Measurements from ENCODE around the gene TLNRD1.

Gene TLNRD1

DNA sequence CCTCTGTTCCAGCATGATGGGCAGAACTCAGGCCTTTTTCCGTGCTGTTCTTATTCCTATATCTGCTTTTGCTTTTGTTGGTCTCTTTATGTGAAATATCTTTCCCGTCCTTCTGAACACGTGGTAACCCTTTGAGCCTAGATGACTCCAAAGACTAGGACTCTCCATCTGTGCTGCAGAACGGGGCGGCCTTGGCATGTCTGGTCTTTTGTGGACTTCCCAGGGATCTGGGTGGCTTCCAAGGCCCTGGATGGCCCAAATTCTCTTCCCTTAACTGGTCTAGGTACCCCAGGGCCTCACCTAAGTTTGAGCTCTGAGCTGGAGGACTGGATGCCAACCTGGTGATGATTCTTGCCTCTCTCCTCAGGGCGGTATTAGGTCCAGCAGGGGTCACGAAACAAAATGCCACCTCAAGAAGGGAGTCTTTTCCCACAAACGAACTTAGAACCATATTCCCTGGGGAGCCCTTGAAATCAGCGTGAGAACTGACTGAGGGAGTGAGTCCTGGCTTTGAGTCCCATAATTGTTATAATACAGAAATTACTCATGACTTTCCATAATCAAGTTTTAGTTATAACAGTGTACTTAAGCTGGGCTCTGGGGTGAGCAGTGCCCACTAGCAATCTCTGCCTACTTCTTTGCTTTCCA is 13.8 kb downstream of the TLNRD1 start:
- TF ChIP-seq, protein P1, sequence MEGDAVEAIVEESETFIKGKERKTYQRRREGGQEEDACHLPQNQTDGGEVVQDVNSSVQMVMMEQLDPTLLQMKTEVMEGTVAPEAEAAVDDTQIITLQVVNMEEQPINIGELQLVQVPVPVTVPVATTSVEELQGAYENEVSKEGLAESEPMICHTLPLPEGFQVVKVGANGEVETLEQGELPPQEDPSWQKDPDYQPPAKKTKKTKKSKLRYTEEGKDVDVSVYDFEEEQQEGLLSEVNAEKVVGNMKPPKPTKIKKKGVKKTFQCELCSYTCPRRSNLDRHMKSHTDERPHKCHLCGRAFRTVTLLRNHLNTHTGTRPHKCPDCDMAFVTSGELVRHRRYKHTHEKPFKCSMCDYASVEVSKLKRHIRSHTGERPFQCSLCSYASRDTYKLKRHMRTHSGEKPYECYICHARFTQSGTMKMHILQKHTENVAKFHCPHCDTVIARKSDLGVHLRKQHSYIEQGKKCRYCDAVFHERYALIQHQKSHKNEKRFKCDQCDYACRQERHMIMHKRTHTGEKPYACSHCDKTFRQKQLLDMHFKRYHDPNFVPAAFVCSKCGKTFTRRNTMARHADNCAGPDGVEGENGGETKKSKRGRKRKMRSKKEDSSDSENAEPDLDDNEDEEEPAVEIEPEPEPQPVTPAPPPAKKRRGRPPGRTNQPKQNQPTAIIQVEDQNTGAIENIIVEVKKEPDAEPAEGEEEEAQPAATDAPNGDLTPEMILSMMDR (IDR thresholded peaks at IDR 0.05; ENCODE audit: low read depth, low read length): no peak
- H3K4me3 ChIP-seq (ENCODE audit: low read depth, low read length): no peak overlapping the region
- in situ Hi-C loops (cut with HindIII; ENCODE audit: low sequenced_read_pairs): no loop called here
- DNase-seq (ENCODE audit: low read depth, low spot score): no peak

DNA sequence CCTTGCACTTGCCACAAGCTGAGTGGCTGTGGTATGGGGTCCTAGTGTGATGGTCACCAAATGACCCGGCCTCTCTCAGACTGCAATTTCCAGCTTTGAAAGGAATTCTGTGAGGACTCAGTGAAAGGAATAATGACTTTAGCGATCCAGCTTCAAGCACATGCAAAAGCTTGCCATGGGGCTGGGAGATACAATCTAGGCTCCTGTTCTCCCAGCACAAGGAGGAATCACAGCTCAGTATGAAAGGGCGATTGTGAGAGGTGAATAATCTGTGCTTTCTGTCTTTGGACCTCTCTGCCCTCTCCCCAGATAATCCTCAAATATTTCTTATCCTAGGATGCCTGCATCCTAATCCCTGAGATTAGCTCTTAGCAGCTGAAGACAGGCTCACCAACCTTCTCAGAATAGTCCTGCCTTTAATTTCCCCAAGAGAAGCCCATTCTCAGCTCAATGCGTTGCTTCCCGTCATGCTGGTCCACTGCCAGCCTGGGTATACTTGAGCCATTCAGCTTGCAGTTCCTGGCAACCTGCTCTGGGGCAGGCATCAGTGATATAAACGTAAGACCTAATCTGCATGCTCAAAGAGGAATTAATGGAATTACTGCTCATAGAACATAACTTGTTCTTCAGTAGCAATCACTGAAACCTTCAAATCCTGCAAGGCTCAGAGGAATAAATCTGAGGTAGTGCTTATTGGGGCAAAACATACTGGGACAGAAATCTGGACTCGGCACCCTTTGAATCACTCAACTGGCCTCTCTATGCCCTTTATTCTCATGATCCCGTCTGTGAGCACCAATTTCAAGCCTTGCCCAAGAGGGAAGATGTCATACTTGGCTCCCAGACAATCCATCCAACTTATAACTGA is 15.1 kb downstream of the TLNRD1 start:
- in situ Hi-C loops (cut with HindIII; ENCODE audit: low sequenced_read_pairs): no loop called here
- no peak overlapping the region for H3K4me3 ChIP-seq (ENCODE audit: low read depth, low read length)
- TF ChIP-seq, protein P1 (IDR thresholded peaks at IDR 0.05; ENCODE audit: low read depth, low read length): no peak
- no peak for DNase-seq (ENCODE audit: low read depth, low spot score)

DNA sequence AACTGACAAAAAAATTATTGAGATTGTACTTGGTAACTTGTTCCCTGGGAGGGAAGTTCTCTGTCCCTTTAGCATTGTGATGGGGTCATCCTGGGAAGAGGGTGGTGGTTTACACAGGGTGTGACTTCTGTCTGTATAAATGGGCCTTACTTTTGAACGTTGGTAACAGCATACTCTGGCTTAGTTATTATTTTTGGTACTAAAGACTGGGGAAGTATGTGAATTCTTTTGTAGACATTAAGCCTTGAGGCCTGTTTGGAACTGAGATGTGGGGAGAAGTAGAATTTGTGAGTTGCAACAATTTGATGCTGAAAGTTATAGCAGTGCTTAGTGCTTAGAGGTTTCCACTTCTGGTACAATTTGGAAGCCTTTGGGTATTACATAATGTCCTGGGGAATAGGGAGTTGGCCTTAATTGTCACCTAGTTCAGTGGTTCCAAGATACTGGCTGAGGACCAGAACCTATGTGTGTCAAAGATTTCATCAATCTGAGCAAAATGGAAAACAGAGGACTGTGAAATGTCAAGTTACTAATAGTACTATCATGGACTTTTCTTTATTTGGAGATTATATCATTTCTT is 15.9 kb downstream of the TLNRD1 start:
- TF ChIP-seq, protein P1 (IDR thresholded peaks at IDR 0.05; ENCODE audit: low read depth, low read length): no peak
- no peak overlapping the region for H3K4me3 ChIP-seq (ENCODE audit: low read depth, low read length)
- DNase-seq (ENCODE audit: low read depth, low spot score): no peak
- in situ Hi-C loops (cut with HindIII; ENCODE audit: low sequenced_read_pairs): no loop called here

DNA sequence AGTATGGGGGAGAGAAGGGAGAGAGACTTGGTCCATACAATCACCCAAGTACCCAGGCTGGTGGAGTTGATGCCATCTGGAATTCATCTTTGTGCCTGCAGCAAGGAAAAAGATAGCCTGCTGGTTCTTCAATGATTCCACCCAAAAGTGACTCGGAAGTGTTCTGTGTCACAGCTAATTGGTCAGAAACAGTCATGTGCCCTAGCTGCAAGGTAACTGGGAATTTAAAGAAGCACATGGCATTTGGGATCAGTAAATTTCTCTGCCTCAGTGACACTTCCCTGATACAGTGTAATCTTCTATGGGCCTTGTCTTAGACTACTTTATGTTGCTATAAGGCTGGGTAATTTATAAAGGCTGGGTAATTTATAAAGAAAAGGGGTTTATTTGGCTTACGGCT is 17.5 kb downstream of the TLNRD1 start:
- in situ Hi-C loops (cut with HindIII; ENCODE audit: low sequenced_read_pairs): no loop called here
- no peak for DNase-seq (ENCODE audit: low read depth, low spot score)
- no peak overlapping the region for H3K4me3 ChIP-seq (ENCODE audit: low read depth, low read length)
- TF ChIP-seq, protein P1 (IDR thresholded peaks at IDR 0.05; ENCODE audit: low read depth, low read length): no peak

DNA sequence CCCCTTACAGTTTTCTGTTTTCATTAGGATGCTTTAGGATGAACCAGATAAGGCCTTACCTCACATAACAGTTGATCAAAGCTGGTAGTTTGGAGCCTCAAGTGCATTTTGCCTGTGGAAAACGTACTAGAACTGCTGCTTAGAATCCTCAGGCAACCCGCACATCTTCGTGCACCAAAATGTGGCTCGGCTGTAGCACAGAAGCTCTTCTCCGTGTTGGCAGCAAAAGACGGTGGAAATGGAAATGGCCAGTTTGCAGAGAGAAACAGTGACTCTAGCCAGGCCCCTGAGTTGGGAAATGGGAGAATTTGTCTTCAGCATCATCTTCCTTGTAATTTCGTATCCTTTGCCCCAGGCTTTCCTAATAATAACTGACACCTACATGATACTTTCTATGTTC is 20.6 kb downstream of the TLNRD1 start:
- TF ChIP-seq, protein P1 (IDR thresholded peaks at IDR 0.05; ENCODE audit: low read depth, low read length): no peak
- in situ Hi-C loops (cut with HindIII; ENCODE audit: low sequenced_read_pairs): no loop called here
- no peak overlapping the region for H3K4me3 ChIP-seq (ENCODE audit: low read depth, low read length)
- DNase-seq (ENCODE audit: low read depth, low spot score): no peak

DNA sequence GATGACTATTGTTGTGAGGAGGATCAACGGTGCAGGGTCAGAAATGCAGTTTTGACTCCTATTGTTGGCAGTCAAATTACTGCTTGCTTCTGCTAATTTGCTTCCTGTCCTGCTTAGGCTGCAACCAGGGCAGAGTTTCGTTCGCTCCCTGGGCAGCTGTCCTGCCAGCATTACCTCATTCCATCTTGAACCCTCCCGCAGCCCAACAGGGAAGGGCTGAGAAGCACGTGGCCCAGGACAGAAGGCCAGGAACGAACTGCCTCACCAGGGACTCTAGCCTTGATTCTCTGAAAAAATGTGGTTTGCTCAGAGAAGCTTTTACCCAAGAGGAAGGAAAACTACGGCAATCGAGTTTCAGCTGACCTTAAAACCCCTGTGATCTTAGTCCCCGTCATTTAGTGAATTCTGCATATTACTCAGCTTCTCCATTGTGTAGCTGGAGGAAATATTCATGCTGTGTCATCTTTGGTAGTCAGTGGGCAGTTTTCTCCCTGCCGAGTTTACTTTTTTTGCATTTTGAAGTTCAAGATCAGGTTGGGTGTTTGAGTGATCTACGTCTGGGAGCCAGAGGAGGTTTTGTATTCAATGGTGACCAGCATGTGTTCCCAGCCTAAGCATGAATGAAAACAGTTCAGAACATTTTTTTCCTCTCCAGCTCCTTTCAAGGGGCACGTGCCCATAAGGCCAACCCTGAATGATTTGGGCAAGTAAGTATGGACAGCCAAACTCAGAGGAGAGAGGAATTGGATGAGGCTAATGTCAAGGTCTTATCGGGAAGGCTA is 23.0 kb downstream of the TLNRD1 start:
- DNase-seq (ENCODE audit: low read depth, low spot score): peak; percentile 79
- in situ Hi-C loops (cut with HindIII; ENCODE audit: low sequenced_read_pairs): no loop called here
- TF ChIP-seq, protein P1 (IDR thresholded peaks at IDR 0.05; ENCODE audit: low read depth, low read length): no peak
- no peak overlapping the region for H3K4me3 ChIP-seq (ENCODE audit: low read depth, low read length)
